IPS DF 6.9 (cell line): ENCODE measurements around the gene CYP3A4.
"Not testable (repeated sequence)": the region's sequence is repeated elsewhere in the genome, so short reads cannot be mapped to it uniquely, and the experiment has no call there.

ENCODE experiments used
- DNase-seq: peaks from one replicate; pipeline ENCODE4 v3.0.0-alpha.2; 2013; ENCODE audit warnings: low read depth, low spot score
- H3K27ac ChIP-seq: one replicate; pipeline ENCODE4 v1.5.1; 2013; ENCODE audit warnings: low read length, control low read depth
- H3K27me3 ChIP-seq: 2 replicates; pipeline ENCODE4 v1.6.1; 2013; ENCODE audit warnings: mild to moderate bottlenecking, low read length; ENCODE audit not compliant: control insufficient read depth, insufficient read depth
- H3K36me3 ChIP-seq: 2 replicates; pipeline ENCODE4 v1.6.1; 2013; ENCODE audit warnings: low read length; ENCODE audit not compliant: control insufficient read depth, insufficient read depth
- H3K4me1 ChIP-seq: 2 replicates; pipeline ENCODE4 v1.6.1; 2013; ENCODE audit warnings: low read length; ENCODE audit not compliant: control insufficient read depth, insufficient read depth
- H3K4me3 ChIP-seq: 2 replicates; pipeline ENCODE4 v1.5.1; 2013; ENCODE audit warnings: mild to moderate bottlenecking, low read length
- H3K9me3 ChIP-seq: 2 replicates; pipeline ENCODE4 v1.6.1; 2013; ENCODE audit warnings: low read length, inconsistent platforms; ENCODE audit not compliant: control insufficient read depth, insufficient read depth
- WGBS: extraction: QIAGEN DNeasy Blood & Tissue Kit; methylation state at CpG from one replicate; pipeline ENCODE4 v1.1.7; 2013; ENCODE audit warnings: mixed read lengths, missing lambda C conversion rate; ENCODE audit not compliant: insufficient read length, insufficient coverage; 5-methylcytosine and 5-hydroxymethylcytosine counted together

The CYP3A4 gene

GRCh38 chr7:99779949-99780348 lies 4.0 kb downstream of the CYP3A4 start:
- H3K4me3 ChIP-seq = no peak overlapping the region
- no peak for DNase-seq
- no peaks in the 10 kb centered on the region for H3K4me1 ChIP-seq
- H3K27ac ChIP-seq = no peak overlapping the region
- WGBS = no CpG with 5 or more reads among the region's 3 CpGs
- no peaks in the 10 kb centered on the region for H3K27me3 ChIP-seq
- no peaks in the 10 kb centered on the region for H3K9me3 ChIP-seq
- H3K36me3 ChIP-seq = no peaks in the 10 kb centered on the region

DNA sequence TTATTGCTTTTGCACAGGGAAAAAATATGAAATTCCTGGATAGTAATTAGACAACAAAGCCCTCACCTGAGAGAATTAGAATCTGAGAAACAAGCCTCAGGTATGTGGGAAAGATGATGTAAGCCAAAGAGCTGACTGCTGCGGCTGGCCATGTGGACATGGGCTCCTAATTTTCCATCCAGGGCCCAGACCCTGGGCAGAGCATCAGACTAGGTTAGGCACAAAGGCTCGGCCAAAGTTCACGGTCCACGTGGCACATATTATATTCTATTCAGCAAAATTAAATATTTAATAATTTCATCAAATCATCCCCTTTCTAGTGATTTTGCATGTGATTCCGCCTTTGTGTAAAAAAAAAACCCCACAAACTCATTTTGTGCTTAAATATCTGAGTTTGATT lies 5.1 kb downstream of the CYP3A4 start:
- Histone ChIP-seq H3K4me3 (no peak overlapping the region), H3K4me1 (no peaks in the 10 kb centered on the region), H3K27me3 (no peaks in the 10 kb centered on the region), H3K9me3 (no peaks in the 10 kb centered on the region), H3K36me3 (no peaks in the 10 kb centered on the region), H3K27ac (no peak overlapping the region)
- WGBS = no CpG with 5 or more reads among the region's 5 CpGs
- no peak for DNase-seq

DNA sequence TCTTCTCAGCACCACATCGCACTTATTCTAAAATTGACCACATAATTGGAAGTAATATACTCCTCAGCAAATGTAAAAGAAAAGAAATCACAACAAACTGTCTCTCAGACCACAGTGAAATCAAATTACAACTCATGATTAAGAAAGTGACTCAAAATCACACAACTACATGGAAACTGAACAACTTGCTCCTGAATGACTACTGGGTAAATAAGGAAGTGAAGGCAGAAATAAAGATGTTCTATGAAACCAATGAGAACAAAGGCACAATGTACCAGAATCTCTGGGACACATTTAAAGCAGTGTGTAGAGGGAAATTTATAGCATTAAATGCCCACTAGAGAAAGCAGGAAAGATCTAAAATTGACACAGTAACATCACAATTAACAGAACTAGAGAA lies 10.6 kb downstream of the CYP3A4 start:
- not testable (repeated sequence) for H3K36me3 ChIP-seq, DNase-seq, H3K4me1 ChIP-seq, H3K9me3 ChIP-seq, H3K27me3 ChIP-seq, H3K27ac ChIP-seq, H3K4me3 ChIP-seq
- no CpG with 5 or more reads among the region's 1 CpG for WGBS

- DNase-seq = no peak
- H3K36me3 ChIP-seq = no peaks in the 10 kb centered on the region
- H3K9me3 ChIP-seq = no peaks in the 10 kb centered on the region
- no CpG with 5 or more reads among the region's 1 CpG for WGBS
- no peaks in the 10 kb centered on the region for H3K27me3 ChIP-seq
- H3K4me1 ChIP-seq = no peaks in the 10 kb centered on the region
- no peak overlapping the region for H3K4me3 ChIP-seq
- no peak overlapping the region for H3K27ac ChIP-seq
Observed at GRCh38 chr7:99772565-99772964, 11.4 kb downstream of the CYP3A4 start.

GRCh38 chr7:99769494-99769893 lies 14.5 kb downstream of the CYP3A4 start:
- not testable (repeated sequence) for H3K27me3 ChIP-seq, H3K36me3 ChIP-seq, H3K27ac ChIP-seq, DNase-seq, H3K9me3 ChIP-seq, H3K4me3 ChIP-seq, H3K4me1 ChIP-seq
- WGBS = no CpG with 5 or more reads among the region's 3 CpGs

DNA sequence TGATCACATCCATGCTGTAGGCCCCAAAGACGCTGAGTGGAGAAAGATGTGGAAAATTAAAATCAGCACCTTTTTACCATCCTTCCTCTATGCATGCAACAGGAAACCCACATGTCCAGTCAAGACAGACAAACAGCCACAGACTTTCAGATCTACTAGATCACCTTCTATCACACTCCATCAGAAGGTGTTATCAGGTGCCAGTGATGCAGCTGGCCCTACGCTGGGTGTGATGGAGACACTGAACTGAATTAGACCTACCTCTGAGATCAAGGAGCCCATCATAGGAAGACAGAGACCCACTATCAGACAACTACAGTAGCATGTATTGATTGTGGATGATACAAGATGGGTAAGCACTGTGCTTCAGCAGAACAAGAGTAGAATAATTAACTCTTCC lies 15.5 kb downstream of the CYP3A4 start:
- no peak overlapping the region for H3K27ac ChIP-seq
- no peaks in the 10 kb centered on the region for H3K27me3 ChIP-seq
- WGBS = no CpG with 5 or more reads among the region's 2 CpGs
- H3K9me3 ChIP-seq = no peaks in the 10 kb centered on the region
- H3K36me3 ChIP-seq = no peaks in the 10 kb centered on the region
- no peak overlapping the region for H3K4me3 ChIP-seq
- no peak for DNase-seq
- H3K4me1 ChIP-seq = no peaks in the 10 kb centered on the region

- Histone ChIP-seq H3K4me1 (no peaks in the 10 kb centered on the region), H3K36me3 (no peaks in the 10 kb centered on the region), H3K27me3 (no peaks in the 10 kb centered on the region), H3K27ac (no peak overlapping the region), H3K4me3 (no peak overlapping the region), H3K9me3 (no peaks in the 10 kb centered on the region)
- DNase-seq = no peak
- WGBS = no CpG with 5 or more reads among the region's 1 CpG
Observed at GRCh38 chr7:99767662-99768061, 16.3 kb downstream of the CYP3A4 start.

- Histone ChIP-seq H3K36me3 (no peaks in the 10 kb centered on the region), H3K9me3 (no peaks in the 10 kb centered on the region), H3K4me1 (no peaks in the 10 kb centered on the region), H3K27ac (no peak overlapping the region), H3K4me3 (no peak overlapping the region), H3K27me3 (no peaks in the 10 kb centered on the region)
- WGBS = no CpG with 5 or more reads among the region's 3 CpGs
- no peak for DNase-seq
Observed at GRCh38 chr7:99766484-99767099, 17.4 kb downstream of the CYP3A4 start.

DNA sequence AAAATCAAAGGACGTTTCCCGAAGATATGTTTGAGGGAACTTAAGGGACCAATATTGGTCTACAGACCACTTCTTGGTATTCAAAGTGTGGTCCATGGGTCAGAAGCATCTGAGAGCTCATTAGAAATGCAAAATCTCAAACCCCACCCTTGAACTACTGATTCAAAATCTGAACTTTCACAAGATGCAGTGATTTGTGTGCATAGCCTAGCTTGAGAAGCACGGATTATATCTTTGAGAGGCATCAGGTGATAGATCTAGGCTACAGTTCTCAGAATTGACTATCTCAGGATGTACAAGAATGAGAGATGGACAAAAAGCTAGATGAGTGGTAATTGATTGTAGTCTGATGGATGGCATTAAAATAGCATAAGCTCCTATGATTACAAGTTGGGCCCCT lies 19.5 kb downstream of the CYP3A4 start:
- Histone ChIP-seq H3K36me3 (no peaks in the 10 kb centered on the region), H3K27ac (no peak overlapping the region), H3K9me3 (no peaks in the 10 kb centered on the region), H3K4me3 (no peak overlapping the region), H3K4me1 (no peaks in the 10 kb centered on the region), H3K27me3 (no peaks in the 10 kb centered on the region)
- DNase-seq = no peak
- no CpG with 5 or more reads among the region's 3 CpGs for WGBS

DNA sequence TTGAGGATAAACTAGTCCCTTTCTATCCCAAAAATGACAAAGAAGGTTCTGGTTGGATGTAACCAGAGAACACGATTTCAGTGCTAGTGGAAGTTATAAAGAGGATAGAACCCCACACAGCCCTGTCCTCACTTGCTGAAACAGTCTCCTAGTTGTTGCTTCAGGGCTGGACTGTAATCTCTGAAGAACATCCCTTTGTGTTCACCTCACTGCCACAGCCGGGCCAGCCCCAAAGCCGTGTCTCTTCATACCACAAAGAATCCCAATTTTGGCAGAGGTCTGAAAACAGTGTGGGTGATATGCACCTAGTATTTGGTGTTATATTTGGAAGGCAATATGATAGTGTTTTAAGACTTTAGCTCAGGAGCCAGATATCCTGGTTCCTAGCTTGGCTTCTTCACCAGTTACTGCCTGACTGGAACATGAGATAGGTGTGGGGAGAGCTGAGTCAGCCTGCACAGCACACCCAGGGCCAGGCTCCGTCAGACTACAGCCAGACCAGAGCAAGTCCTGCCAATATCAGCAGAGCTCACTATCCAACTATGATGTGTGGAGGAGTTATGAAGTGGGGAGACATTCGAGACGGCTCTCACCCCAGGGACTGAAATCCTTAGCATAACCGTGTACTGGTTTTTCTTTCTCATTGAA lies 21.2 kb downstream of the CYP3A4 start:
- no peaks in the 10 kb centered on the region for H3K36me3 ChIP-seq
- H3K9me3 ChIP-seq = no peaks in the 10 kb centered on the region
- WGBS = no CpG with 5 or more reads among the region's 7 CpGs
- no peak overlapping the region for H3K4me3 ChIP-seq
- H3K27me3 ChIP-seq = no peaks in the 10 kb centered on the region
- H3K4me1 ChIP-seq = no peaks in the 10 kb centered on the region
- H3K27ac ChIP-seq = no peak overlapping the region
- no peak for DNase-seq

DNA sequence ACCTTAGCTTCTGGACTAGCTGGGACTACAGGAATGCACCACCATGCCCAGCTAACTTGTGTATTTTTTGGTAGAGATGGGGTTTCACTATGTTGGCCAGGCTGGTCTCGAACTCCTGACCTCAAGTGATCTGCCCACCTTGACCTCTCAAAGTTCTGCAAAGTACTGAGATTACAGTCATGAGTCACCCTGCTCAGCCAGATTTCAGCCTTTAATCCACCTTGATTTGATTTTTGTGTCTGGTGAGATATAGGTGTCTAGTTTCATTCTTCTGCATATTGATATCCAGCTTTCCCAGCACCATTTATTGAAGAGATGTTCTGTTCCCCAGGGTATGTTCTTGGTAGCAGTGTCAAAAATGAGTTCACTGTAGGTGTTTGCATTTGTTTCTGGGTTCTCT lies 28.9 kb downstream of the CYP3A4 start:
- Histone ChIP-seq H3K27me3 (no peaks in the 10 kb centered on the region), H3K27ac (no peak overlapping the region), H3K36me3 (no peaks in the 10 kb centered on the region), H3K9me3 (no peaks in the 10 kb centered on the region), H3K4me3 (no peak overlapping the region), H3K4me1 (no peaks in the 10 kb centered on the region)
- DNase-seq = no peak
- WGBS = no CpG with 5 or more reads among the region's 1 CpG
